ENCODE results near the gene IFNG.

The IFNG gene

DNA sequence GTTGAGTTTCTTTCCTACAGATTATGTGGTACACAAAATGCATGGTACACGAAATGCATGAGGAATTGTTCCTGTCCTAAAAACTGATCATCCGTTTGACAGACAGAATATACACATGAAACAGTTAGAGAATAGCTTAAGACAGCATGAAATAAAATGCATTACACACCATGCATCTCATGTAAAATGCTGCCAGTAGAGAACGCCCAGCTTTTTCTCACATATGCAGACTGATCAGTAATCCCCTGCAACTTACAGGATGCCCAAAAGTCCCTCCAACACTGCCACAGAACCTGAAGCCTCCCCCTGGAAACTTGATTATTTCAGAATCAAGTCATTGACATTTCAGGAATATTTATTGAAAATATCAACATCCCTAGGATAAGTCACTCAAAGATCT lies 24.0 kb downstream of the IFNG start:
- DNase-seq (ENCODE audit: low read depth): no peak
- no peak overlapping the region for H3K4me3 ChIP-seq (ENCODE audit: low read depth, low read length)
- TF ChIP-seq, protein P1, sequence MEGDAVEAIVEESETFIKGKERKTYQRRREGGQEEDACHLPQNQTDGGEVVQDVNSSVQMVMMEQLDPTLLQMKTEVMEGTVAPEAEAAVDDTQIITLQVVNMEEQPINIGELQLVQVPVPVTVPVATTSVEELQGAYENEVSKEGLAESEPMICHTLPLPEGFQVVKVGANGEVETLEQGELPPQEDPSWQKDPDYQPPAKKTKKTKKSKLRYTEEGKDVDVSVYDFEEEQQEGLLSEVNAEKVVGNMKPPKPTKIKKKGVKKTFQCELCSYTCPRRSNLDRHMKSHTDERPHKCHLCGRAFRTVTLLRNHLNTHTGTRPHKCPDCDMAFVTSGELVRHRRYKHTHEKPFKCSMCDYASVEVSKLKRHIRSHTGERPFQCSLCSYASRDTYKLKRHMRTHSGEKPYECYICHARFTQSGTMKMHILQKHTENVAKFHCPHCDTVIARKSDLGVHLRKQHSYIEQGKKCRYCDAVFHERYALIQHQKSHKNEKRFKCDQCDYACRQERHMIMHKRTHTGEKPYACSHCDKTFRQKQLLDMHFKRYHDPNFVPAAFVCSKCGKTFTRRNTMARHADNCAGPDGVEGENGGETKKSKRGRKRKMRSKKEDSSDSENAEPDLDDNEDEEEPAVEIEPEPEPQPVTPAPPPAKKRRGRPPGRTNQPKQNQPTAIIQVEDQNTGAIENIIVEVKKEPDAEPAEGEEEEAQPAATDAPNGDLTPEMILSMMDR (IDR thresholded peaks at IDR 0.05; ENCODE audit: control insufficient read depth, extremely low read depth, insufficient read depth): no peak

GRCh38 chr12:68131867-68132414 lies 27.6 kb downstream of the IFNG start:
- DNase-seq (ENCODE audit: low read depth): no peak
- no peak overlapping the region for H3K4me3 ChIP-seq (ENCODE audit: low read depth, low read length)
- TF ChIP-seq, protein P1 (IDR thresholded peaks at IDR 0.05; ENCODE audit: control insufficient read depth, extremely low read depth, insufficient read depth): no peak

DNA sequence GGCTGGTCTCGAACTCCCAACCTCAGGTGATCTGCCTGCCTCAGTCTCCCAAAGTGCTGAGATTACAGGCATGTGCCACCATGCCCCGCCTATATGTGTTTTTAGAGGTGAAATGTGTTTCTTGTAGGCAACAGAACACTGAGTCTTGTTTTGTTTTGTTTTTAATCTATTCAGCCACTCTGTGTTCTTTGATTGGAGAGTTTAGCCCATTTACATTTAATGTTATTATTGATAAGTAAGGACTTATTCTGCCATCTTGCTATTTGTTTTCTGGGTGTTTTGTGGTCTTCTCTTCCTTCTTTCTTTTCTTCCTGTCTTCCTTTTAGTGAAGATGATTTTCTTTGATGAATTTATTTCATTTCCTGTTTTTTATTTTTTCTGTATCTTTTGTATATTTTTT lies 29.6 kb downstream of the IFNG start:
- DNase-seq (ENCODE audit: low read depth): no peak
- TF ChIP-seq, protein P1 (IDR thresholded peaks at IDR 0.05; ENCODE audit: control insufficient read depth, extremely low read depth, insufficient read depth): no peak
- no peak overlapping the region for H3K4me3 ChIP-seq (ENCODE audit: low read depth, low read length)

DNA sequence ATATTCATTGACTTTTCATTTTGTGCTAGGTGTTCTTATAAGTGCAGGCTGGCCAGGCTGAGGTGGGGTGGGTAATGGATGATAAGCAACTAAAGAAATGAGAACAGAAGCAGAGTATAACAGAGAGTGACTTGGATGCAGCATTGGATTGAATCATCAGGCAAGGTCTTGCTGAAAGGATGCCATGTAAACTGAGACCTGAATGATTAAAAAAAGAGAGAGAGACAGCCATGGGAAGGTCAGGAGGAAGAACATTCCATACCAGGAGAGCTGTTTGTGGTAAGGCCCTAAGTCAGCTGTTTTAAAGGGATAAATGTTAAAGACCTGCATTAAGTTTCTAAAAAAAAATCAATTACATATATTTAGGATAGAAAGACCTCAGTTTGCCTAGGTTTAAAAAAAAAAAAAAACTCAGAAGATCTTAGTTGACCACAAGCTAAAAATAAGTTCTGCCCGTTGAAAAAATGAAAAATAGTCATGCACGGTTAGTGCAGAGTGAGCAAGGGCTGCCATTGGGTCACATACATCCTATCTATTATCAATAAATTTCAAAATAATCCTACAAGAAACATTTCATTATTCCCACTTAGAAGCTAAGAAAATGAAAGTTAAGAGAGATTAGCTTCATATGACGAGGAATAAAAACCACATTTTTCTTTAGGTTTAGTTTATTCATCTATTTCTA lies 37.2 kb downstream of the IFNG start:
- TF ChIP-seq, protein P1 (IDR thresholded peaks at IDR 0.05; ENCODE audit: control insufficient read depth, extremely low read depth, insufficient read depth): no peak
- no peak overlapping the region for H3K4me3 ChIP-seq (ENCODE audit: low read depth, low read length)

DNA sequence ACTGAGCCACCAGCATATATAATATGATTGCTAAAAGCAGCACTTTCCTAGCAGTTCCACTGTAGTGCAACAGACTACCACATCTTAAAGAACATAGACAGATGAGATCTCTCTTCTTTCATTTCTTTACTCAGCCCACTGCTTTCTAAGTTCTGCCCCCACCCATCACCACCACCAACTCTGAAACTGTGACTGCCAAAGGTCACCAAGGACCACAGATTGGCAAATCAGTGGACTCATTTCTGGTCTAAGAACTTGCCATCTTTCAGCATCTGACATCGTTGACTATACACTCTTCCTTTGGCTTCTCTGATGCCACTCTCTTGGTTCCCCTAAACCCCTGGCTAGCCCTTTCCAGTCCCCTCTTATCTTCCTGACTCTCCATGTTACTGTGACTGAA lies 38.4 kb downstream of the IFNG start:
- H3K4me3 ChIP-seq (ENCODE audit: low read depth, low read length): no peak overlapping the region
- DNase-seq (ENCODE audit: low read depth): no peak
- TF ChIP-seq, protein P1 (IDR thresholded peaks at IDR 0.05; ENCODE audit: control insufficient read depth, extremely low read depth, insufficient read depth): no peak

More for the DNA sequence above, 37.2 kb downstream of the IFNG start:
- DNase-seq (ENCODE audit: low read depth): no peak

GRCh38 chr12:68119724-68120211 lies 39.8 kb downstream of the IFNG start:
- DNase-seq (ENCODE audit: low read depth): no peak
- TF ChIP-seq, protein P1 (IDR thresholded peaks at IDR 0.05; ENCODE audit: control insufficient read depth, extremely low read depth, insufficient read depth): no peak
- H3K4me3 ChIP-seq (ENCODE audit: low read depth, low read length): no peak overlapping the region

All from LNCaP clone FGC (cell line).